Endothelial cell (in vitro differentiated cells): ENCODE data around the gene GREB1L. TPM values are rescaled to one million over a fixed set of nuclear protein-coding genes. Genes with fewer than 3 reads are reported as not detected.

Experiments used
- DNase-seq: peaks from one replicate; pipeline ENCODE4 v3.0.0; 2021; ENCODE audit warnings: low spot score
- H3K27ac Mint-ChIP-seq: one replicate; pipeline ENCODE4 v1.8.0; 2021; ENCODE audit warnings: mixed read lengths, inconsistent platforms; ENCODE audit not compliant: unreplicated experiment
- H3K27me3 Mint-ChIP-seq: one replicate; pipeline ENCODE4 v1.8.0; 2021; ENCODE audit warnings: mild to moderate bottlenecking, moderate library complexity, mixed read lengths, inconsistent platforms; ENCODE audit not compliant: unreplicated experiment
- H3K36me3 Mint-ChIP-seq: one replicate; pipeline ENCODE4 v1.8.0; 2021; ENCODE audit warnings: mild to moderate bottlenecking, low read depth, mixed read lengths, inconsistent platforms; ENCODE audit not compliant: unreplicated experiment
- H3K4me1 Mint-ChIP-seq: one replicate; pipeline ENCODE4 v1.8.0; 2021; ENCODE audit warnings: mild to moderate bottlenecking, mixed read lengths, inconsistent platforms; ENCODE audit not compliant: unreplicated experiment
- H3K4me3 Mint-ChIP-seq: one replicate; pipeline ENCODE4 v1.8.0; 2021; ENCODE audit warnings: mild to moderate bottlenecking, mixed read lengths, inconsistent platforms; ENCODE audit not compliant: unreplicated experiment
- H3K9me3 Mint-ChIP-seq: one replicate; pipeline ENCODE4 v1.8.0; 2021; ENCODE audit warnings: mixed read lengths, inconsistent platforms; ENCODE audit not compliant: unreplicated experiment
- total RNA-seq: library from RNA; stranded (reverse); fragmentation: NEBNext Ultra II Directional; extraction: Animal tissue kit (Norgen Biotek cat#: 25700); gene quantifications from one replicate; pipeline ENCODE4 v1.2.1, GENCODE V29; 2021; ENCODE audit not compliant: unreplicated experiment
- TF ChIP-seq, protein P1 (sequence below): fragments of 200-600 bp; sonication (generic); IDR thresholded peaks from one replicate; pipeline ENCODE4 v1.5.0; 2021; ENCODE audit warnings: antibody characterized with exemption; ENCODE audit not compliant: unreplicated experiment

The GREB1L gene
- total RNA-seq, 1 donor from 2014 or later, result 105 TPM

- TF ChIP-seq, protein P1, sequence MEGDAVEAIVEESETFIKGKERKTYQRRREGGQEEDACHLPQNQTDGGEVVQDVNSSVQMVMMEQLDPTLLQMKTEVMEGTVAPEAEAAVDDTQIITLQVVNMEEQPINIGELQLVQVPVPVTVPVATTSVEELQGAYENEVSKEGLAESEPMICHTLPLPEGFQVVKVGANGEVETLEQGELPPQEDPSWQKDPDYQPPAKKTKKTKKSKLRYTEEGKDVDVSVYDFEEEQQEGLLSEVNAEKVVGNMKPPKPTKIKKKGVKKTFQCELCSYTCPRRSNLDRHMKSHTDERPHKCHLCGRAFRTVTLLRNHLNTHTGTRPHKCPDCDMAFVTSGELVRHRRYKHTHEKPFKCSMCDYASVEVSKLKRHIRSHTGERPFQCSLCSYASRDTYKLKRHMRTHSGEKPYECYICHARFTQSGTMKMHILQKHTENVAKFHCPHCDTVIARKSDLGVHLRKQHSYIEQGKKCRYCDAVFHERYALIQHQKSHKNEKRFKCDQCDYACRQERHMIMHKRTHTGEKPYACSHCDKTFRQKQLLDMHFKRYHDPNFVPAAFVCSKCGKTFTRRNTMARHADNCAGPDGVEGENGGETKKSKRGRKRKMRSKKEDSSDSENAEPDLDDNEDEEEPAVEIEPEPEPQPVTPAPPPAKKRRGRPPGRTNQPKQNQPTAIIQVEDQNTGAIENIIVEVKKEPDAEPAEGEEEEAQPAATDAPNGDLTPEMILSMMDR, result no peak
- Mint-ChIP-seq H3K27ac (no peak overlapping the region), H3K4me3 (peak overlapping the region; percentile 5), H3K27me3 (peaks cover 8% of the 10 kb centered on the region), H3K36me3 (peaks cover 27% of the 10 kb centered on the region), H3K4me1 (peaks cover 3% of the 10 kb centered on the region), H3K9me3 (no peaks in the 10 kb centered on the region)
- DNase-seq, result no peak
These were observed 217.8 kb downstream of the GREB1L start for GRCh38 chr18:21459706-21460286.

- Mint-ChIP-seq H3K27me3 (peaks cover 8% of the 10 kb centered on the region), H3K4me1 (peaks cover 3% of the 10 kb centered on the region), H3K9me3 (no peaks in the 10 kb centered on the region), H3K27ac (no peak overlapping the region), H3K4me3 (no peak overlapping the region), H3K36me3 (peaks cover 24% of the 10 kb centered on the region)
- no peak for DNase-seq
- TF ChIP-seq, protein P1, result no peak
These were observed 219.4 kb downstream of the GREB1L start for GRCh38 chr18:21461460-21461859.

DNA sequence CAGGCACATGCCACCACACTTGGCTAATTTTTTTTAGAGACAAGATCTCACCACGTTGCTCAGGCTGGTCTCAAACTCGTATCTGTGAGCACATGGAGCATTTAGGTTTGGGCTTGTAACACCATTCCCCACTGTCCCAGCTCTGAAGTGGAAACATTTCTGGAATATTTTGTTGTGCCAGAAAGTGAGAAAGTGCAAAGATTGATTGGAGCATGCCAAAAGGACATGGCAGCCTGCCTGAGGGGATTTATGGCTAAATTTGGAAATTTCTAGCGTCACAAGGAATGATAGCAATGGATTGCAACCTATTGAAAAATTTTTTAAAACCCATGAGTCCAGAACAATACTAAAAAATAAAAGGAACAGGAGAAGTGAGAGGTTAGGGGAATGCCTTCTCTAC lies 221.7 kb downstream of the GREB1L start:
- DNase-seq, result no peak
- no peak overlapping the region for H3K27ac Mint-ChIP-seq
- H3K27me3 Mint-ChIP-seq, result peaks cover 8% of the 10 kb centered on the region
- H3K4me1 Mint-ChIP-seq, result peaks cover 3% of the 10 kb centered on the region
- H3K4me3 Mint-ChIP-seq, result no peak overlapping the region
- peaks cover 20% of the 10 kb centered on the region for H3K36me3 Mint-ChIP-seq
- H3K9me3 Mint-ChIP-seq, result no peaks in the 10 kb centered on the region
- TF ChIP-seq, protein P1, result no peak

- DNase-seq, result no peak
- H3K27ac Mint-ChIP-seq, result no peak overlapping the region
- no peak overlapping the region for H3K4me3 Mint-ChIP-seq
- H3K27me3 Mint-ChIP-seq, result peaks cover 3% of the 10 kb centered on the region
- no peaks in the 10 kb centered on the region for H3K9me3 Mint-ChIP-seq
- peaks cover 13% of the 10 kb centered on the region for H3K36me3 Mint-ChIP-seq
- H3K4me1 Mint-ChIP-seq, result peaks cover 5% of the 10 kb centered on the region
- TF ChIP-seq, protein P1, result no peak
These were observed 226.6 kb downstream of the GREB1L start for GRCh38 chr18:21468514-21469164.

GRCh38 chr18:21472741-21473140 lies 230.7 kb downstream of the GREB1L start:
- Mint-ChIP-seq H3K4me3 (peak overlapping the region; percentile 8), H3K27ac (no peak overlapping the region), H3K27me3 (no peaks in the 10 kb centered on the region), H3K4me1 (peaks cover 5% of the 10 kb centered on the region), H3K36me3 (peaks cover 29% of the 10 kb centered on the region), H3K9me3 (no peaks in the 10 kb centered on the region)
- TF ChIP-seq, protein P1, result no peak
- no peak for DNase-seq
